WERI-Rb-1 (cell line): ENCODE measurements around the gene PTPRH.

Experiments used
- DNase-seq: peaks from one replicate; pipeline ENCODE4 v3.0.0-alpha.2; 2020
- H3K27ac ChIP-seq: fragments of 250-450 bp; sonication (Bioruptor Pico); 2 replicates; pipeline ENCODE4 v1.5.1; 2020; ENCODE audit warnings: mild to moderate bottlenecking, moderate library complexity
- H3K27me3 ChIP-seq: fragments of 250-450 bp; sonication (Bioruptor Pico); 2 replicates; pipeline ENCODE4 v1.5.1; 2021; ENCODE audit warnings: mild to moderate bottlenecking, low read depth, moderate library complexity; ENCODE audit not compliant: insufficient read depth, severe bottlenecking
- H3K36me3 ChIP-seq: fragments of 250-450 bp; sonication (Bioruptor Pico); 2 replicates; pipeline ENCODE4 v1.5.1; 2020; ENCODE audit warnings: mild to moderate bottlenecking, moderate library complexity
- H3K4me3 ChIP-seq: 2 replicates; pipeline ENCODE4 v1.5.1; 2011; ENCODE audit warnings: low read depth, mild to moderate bottlenecking, control low read depth, low read length
- H3K9me3 ChIP-seq: fragments of 250-450 bp; sonication (Bioruptor Pico); 2 replicates; pipeline ENCODE4 v1.5.1; 2021; ENCODE audit warnings: mild to moderate bottlenecking, moderate library complexity; ENCODE audit not compliant: severe bottlenecking
- TF ChIP-seq, protein P1 (sequence below): IDR thresholded peaks from 2 replicates; pipeline ENCODE4 v1.5.1; 2011; ENCODE audit warnings: low read depth, mild to moderate bottlenecking, control low read depth, inconsistent platforms, low read length

Gene PTPRH

DNA sequence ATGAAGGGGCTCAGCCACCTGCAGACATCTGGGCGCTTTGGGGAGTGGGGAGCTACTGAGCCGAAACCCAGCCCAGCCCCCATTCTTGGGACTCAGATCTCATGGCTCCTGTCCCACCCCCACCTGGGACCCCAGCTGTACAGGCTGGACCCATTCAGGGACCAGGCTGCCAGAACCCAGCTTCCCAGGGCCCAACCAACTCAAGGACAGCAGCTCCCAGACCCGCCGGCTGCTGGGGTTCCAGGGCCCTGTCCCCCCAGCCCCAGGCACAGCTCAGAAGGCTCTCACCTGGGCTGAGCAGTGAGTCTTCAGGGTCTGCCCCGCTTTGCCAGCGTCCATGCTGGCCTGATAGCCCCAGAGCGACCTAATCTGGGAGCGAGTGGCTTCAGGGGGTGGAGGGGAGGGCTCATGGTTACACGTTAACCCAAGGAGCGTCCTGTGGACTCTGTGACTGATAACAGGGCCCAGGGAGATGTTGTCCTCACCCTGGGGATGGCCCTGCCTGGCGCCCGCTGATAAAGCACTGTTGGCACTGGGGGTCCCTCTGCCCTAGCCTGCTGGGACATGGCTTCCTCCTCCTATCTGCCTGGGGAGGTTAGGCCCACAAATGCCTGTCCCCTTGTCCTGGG, 19.2 kb upstream of the PTPRH start, which contains the start of gene TMEM86B:
Gene TMEM86B (minus strand): TSS at position 361 of the 629 bp plus-strand sequence. CDS start 22 bp downstream, at position 339.
- no peaks in the 10 kb centered on the region for H3K9me3 ChIP-seq
- DNase-seq, result no peak
- peaks cover 47% of the 10 kb centered on the region for H3K36me3 ChIP-seq

DNA sequence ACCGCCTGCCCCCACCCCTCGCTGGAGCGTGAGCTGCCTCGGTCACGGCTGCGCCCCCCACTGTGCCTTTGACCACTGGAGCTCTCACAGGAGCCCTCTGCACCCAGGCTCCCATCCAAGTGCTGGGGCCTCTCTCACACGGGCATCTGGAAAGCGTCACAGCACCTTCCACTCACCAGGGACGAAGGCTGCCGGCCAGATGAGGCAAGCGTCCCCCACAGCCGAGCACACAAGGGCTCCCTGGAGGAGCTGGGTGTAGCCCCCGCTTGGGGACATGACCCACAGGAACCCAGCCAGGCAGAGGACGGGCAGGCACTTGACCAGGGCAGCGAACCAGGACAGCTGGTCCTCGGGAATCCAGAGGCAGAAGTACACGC, 18.7 kb upstream of the PTPRH start:
- Histone ChIP-seq H3K9me3 (no peaks in the 10 kb centered on the region), H3K4me3 (no peak overlapping the region), H3K27ac (no peak overlapping the region), H3K27me3 (no peaks in the 10 kb centered on the region), H3K36me3 (peaks cover 43% of the 10 kb centered on the region)
- no peak for DNase-seq
- TF ChIP-seq, protein P1, sequence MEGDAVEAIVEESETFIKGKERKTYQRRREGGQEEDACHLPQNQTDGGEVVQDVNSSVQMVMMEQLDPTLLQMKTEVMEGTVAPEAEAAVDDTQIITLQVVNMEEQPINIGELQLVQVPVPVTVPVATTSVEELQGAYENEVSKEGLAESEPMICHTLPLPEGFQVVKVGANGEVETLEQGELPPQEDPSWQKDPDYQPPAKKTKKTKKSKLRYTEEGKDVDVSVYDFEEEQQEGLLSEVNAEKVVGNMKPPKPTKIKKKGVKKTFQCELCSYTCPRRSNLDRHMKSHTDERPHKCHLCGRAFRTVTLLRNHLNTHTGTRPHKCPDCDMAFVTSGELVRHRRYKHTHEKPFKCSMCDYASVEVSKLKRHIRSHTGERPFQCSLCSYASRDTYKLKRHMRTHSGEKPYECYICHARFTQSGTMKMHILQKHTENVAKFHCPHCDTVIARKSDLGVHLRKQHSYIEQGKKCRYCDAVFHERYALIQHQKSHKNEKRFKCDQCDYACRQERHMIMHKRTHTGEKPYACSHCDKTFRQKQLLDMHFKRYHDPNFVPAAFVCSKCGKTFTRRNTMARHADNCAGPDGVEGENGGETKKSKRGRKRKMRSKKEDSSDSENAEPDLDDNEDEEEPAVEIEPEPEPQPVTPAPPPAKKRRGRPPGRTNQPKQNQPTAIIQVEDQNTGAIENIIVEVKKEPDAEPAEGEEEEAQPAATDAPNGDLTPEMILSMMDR, result no peak

More for the DNA sequence above, 19.2 kb upstream of the PTPRH start, which contains the start of gene TMEM86B:
- TF ChIP-seq, protein P1, result no peak
- H3K27me3 ChIP-seq, result no peaks in the 10 kb centered on the region
- no peak within 1 kb of the TSS for H3K27ac ChIP-seq
- H3K4me3 ChIP-seq, result no peak within 1 kb of the TSS

DNA sequence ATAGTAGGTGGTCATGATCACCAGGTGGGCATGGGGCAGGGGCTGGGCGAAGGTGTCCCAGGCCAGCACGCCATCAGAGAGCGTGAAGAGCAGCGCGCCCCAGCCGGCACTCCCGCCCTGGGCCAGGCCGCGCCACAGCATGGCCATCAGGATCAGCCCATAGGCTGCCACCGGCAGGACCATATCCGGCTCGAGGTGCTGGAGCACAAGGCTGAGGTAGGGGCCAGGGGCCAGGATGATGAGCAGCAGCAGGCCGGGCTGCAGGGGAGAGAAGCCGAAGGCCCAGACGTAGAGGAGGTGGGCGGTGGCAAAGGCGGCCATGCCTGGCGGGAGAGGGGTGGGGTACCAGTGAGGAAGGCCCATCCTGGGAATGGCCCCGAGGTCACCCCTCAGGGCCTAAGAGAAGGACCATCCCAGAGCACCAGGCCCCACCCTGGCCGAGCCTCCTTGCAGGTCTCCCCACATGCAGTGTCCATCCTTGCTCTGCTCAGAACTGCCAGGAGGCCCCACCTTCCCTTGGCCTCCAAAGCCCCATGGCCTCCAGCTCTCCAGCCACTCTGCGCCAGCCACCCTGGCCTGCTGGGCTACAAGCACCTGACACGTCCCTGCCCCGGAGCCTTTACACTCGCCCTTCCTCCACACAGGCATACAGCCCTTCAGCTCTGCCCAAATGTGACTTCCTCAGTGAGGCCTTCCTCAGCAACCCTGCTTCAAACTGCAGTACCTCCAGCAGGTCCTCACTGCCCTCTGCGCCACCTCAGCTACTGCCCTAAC, 18.1 kb upstream of the PTPRH start:
- no peaks in the 10 kb centered on the region for H3K9me3 ChIP-seq
- TF ChIP-seq, protein P1, result no peak
- H3K27me3 ChIP-seq, result no peaks in the 10 kb centered on the region
- peaks cover 38% of the 10 kb centered on the region for H3K36me3 ChIP-seq
- H3K4me3 ChIP-seq, result no peak overlapping the region
- H3K27ac ChIP-seq, result no peak overlapping the region
- DNase-seq, result no peak

DNA sequence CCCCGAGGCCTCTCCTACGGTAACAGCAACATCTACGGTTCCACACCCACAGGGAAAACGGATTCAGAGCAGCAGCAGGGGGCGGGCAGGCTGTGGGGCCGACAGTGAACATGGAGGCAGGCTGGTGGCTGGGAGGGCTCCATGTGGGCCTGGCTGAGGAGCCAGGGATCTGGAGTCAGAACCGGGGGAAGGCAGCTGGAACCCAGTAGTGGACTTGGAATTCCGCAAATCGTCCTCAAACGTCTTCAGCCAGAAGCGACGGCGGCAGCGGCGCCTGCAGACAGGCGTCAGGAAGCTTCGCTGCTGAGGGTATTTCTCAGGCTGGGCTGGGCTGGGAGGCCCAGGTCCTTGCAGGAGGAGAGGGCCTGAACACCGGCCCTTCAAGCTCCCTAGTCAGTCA, 17.5 kb upstream of the PTPRH start:
- H3K9me3 ChIP-seq, result no peaks in the 10 kb centered on the region
- H3K27ac ChIP-seq, result no peak overlapping the region
- no peak overlapping the region for H3K4me3 ChIP-seq
- TF ChIP-seq, protein P1, result no peak
- no peaks in the 10 kb centered on the region for H3K27me3 ChIP-seq
- no peak for DNase-seq
- H3K36me3 ChIP-seq, result peaks cover 32% of the 10 kb centered on the region

DNA sequence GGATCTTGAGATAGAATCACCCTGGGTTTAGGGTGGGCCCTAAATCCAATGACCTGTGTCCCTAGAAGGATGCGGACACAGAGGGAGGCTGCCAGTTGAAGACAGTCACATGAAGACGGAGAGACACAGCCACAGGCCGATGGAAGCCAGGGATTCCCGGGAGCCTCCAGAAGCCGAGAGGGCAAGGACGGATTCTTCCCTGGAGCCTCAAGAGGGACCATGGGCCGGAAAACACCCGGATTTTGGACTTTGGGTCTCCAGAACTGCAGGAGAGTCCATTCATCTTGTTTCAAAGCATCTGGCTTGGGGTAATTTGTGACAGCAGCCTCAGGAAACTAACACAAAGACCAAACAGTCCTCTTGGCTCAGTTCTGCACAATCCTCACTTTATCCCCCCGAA, 17.0 kb upstream of the PTPRH start:
- no peaks in the 10 kb centered on the region for H3K9me3 ChIP-seq
- TF ChIP-seq, protein P1, result no peak
- H3K4me3 ChIP-seq, result no peak overlapping the region
- DNase-seq, result no peak
- H3K36me3 ChIP-seq, result peaks cover 27% of the 10 kb centered on the region
- no peaks in the 10 kb centered on the region for H3K27me3 ChIP-seq
- H3K27ac ChIP-seq, result no peak overlapping the region
